ENCODE data around the gene TENM4.

The TENM4 gene

GRCh38 chr11:79440571-79441460 is at the start of gene TENM4:
Gene TENM4, minus strand, starts transcription at chr11:79441030. Its CDS starts 371,086 bp downstream, at chr11:79069944.
- DNase-seq (ENCODE audit: low read depth in 2 of 2), result no peak

- no peak for DNase-seq (ENCODE audit: low read depth in 2 of 2)
These were observed 47.5 kb upstream of the TENM4 start for GRCh38 chr11:79488286-79488685.

- DNase-seq (ENCODE audit: low read depth in 2 of 2), result no peak
These were observed 46.6 kb upstream of the TENM4 start for GRCh38 chr11:79487412-79487811.

- no peak for DNase-seq (ENCODE audit: low read depth in 2 of 2)
These were observed 45.6 kb upstream of the TENM4 start for GRCh38 chr11:79486242-79486984.

GRCh38 chr11:79485694-79486093 is 44.9 kb upstream of the TENM4 start:
- DNase-seq (ENCODE audit: low read depth in 2 of 2), result no peak

- DNase-seq (ENCODE audit: low read depth in 2 of 2), result no peak
These were observed 44.0 kb upstream of the TENM4 start for GRCh38 chr11:79484872-79485271.

- DNase-seq (ENCODE audit: low read depth in 2 of 2), result no peak
These were observed 42.0 kb upstream of the TENM4 start for GRCh38 chr11:79482800-79483199.

- DNase-seq (ENCODE audit: low read depth in 2 of 2), result no peak
These were observed 41.0 kb upstream of the TENM4 start for GRCh38 chr11:79481795-79482194.

GRCh38 chr11:79480864-79481263 is 40.0 kb upstream of the TENM4 start:
- DNase-seq (ENCODE audit: low read depth in 2 of 2), result no peak

GRCh38 chr11:79472819-79473529 is 32.1 kb upstream of the TENM4 start:
- no peak for DNase-seq (ENCODE audit: low read depth in 2 of 2)

- no peak for DNase-seq (ENCODE audit: low read depth in 2 of 2)
These were observed 30.4 kb upstream of the TENM4 start for GRCh38 chr11:79471071-79471844.

GRCh38 chr11:79470161-79470560 is 29.3 kb upstream of the TENM4 start:
- no peak for DNase-seq (ENCODE audit: low read depth in 2 of 2)

- no peak for DNase-seq (ENCODE audit: low read depth in 2 of 2)
These were observed 26.9 kb upstream of the TENM4 start for GRCh38 chr11:79467761-79468160.

- no peak for DNase-seq (ENCODE audit: low read depth in 2 of 2)
These were observed 25.6 kb upstream of the TENM4 start for GRCh38 chr11:79466411-79466810.

GRCh38 chr11:79465160-79465559 is 24.3 kb upstream of the TENM4 start:
- no peak for DNase-seq (ENCODE audit: low read depth in 2 of 2)

GRCh38 chr11:79461666-79462645 is 21.1 kb upstream of the TENM4 start:
- DNase-seq (ENCODE audit: low read depth in 2 of 2), result no peak

- no peak for DNase-seq (ENCODE audit: low read depth in 2 of 2)
These were observed 20.3 kb upstream of the TENM4 start for GRCh38 chr11:79461144-79461543.

GRCh38 chr11:79458709-79459108 is 17.9 kb upstream of the TENM4 start:
- DNase-seq (ENCODE audit: low read depth in 2 of 2), result no peak

- DNase-seq (ENCODE audit: low read depth in 2 of 2), result no peak
These were observed 15.7 kb upstream of the TENM4 start for GRCh38 chr11:79456501-79456900.

- DNase-seq (ENCODE audit: low read depth in 2 of 2), result no peak
These were observed 12.8 kb upstream of the TENM4 start for GRCh38 chr11:79453617-79454016.
